GM19239 (cell line): ENCODE results near the gene GPRC5B.

Experiments used
- DNase-seq: peaks from one replicate; pipeline ENCODE4 v3.0.0; 2011; ENCODE audit warnings: low spot score; ENCODE audit not compliant: insufficient read length
- FAIRE-seq: peaks from 2 replicates; lab custom pipeline; 2011; peaks lifted over from hg19 to GRCh38; lab: Jason Lieb, UNC

The GPRC5B gene

DNA sequence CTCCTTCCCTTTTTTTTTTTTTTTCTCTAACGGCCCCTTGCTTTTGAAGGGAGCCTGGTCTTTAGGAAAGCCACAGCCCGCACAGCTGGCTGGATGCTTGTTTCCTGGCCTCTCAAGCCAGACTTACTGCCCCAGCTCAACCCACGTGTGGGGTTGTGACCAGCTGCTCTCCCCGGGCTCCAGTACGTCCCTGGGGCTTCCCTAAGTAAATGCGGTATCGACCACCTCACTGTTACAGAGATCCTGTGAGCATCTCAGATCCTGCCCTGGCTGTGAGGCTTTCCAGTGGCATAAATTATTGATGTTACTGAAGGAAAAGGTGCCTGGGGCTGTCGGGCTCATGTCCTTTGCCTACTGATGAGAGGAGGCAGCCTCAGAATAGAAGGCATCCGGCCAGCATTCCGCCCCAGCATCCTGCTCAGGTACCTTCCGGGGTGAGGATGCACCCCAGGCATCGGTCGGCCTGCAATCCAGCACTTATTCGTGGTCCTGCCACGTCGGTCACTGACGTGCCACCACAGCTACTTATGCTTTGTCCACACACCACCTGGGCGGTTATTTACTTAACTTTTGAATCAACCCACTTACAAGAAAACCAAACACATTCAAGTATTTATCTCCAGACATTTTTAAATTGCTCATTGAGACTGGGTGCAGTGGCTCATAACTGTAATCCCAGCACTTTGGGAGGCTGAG lies 9.6 kb downstream of the GPRC5B start:
- DNase-seq (no peak), FAIRE-seq (no peak)

DNA sequence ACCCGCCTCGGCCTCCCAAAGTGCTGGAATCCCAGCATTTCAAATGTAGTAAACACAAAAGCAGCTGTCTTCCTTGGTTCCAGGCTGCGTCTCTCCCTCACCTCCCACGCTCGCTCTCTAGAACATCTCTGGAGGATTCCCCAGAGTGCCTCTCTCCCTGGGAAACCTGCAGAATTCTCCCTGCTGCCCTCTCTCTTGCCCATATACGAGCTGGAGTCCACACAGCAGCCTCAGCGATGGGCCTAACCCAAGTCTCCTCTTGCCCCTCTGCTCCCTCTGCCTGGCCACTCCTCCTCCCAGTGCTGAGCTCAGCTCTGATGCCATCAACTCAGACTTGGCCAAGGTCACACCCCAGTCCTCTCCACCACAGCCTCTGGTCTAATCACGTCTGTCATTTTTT lies 10.6 kb downstream of the GPRC5B start:
- FAIRE-seq (no peak), DNase-seq (no peak)

DNA sequence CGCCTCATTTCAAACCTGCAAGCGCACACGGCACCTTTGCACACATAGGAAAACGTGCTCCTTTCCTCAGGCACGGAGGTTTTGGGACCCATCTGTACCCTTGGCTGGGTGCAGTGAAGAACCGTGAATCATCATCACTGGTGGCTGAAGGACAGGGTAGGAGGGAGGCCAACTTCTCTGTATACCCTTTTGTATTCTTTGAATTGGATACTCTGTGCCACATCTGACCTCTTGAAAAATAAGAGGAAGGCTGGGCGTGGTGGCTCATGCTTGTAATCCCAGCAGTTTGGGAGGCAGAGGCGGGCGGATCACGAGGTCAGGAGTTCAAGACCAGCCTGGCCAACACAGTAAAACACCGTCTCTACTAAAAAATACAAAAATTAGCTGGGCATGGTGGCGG lies 11.7 kb downstream of the GPRC5B start:
- DNase-seq: no peak
- FAIRE-seq: no peak

DNA sequence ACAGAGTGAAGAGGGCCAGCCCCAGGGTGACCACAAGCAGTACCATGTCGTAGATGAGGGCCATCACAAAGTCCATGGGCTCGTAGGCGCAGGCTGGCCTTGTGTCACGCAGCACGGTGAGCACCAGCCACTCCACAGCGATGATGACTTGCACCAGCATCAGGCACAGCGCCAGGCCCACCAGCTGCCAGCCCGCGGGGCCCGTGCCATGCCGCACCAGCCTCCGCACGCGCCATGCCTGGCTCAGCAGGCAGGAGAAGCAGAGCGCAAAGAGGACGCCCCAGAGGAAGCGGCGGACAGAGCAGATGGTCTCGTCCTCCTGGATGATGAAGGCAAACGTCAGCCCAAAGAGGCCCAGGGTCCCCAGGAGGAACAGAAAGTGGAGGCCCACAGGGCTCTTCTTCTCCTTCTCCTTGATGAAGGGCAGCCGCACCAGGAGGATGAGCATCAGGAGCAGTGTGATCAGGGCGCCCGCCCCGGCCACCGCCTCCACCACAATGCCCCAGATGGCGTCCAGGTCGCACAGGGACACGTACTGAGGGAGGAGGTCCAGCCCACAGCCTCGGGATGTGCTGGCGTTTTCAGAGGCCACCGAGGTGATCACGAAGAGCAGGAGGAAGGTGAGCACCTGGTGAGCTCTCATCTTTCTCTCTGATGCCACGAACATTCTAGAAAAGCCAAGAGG lies 12.3 kb downstream of the GPRC5B start:
- FAIRE-seq (no peak), DNase-seq (no peak)

DNA sequence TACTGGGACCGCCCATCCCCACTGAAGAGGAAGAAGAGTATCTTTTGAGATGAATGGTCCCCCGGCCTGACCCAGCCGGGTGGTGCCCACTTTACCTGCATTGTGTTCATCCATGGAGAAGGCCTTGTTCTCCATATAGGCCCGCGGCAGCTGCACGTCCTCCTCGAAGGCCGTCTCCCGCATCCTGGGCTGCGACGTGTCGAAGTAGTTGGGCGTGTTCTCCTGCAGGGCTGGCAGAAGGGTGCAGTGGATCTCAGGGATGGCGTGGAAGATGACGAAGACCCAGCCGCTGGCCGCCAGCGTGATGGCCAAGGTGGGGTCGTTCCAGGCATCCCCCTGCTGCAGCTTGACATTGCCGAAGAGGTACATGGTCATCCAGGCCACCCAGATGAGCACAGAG lies 12.9 kb downstream of the GPRC5B start:
- no peak for FAIRE-seq

DNA sequence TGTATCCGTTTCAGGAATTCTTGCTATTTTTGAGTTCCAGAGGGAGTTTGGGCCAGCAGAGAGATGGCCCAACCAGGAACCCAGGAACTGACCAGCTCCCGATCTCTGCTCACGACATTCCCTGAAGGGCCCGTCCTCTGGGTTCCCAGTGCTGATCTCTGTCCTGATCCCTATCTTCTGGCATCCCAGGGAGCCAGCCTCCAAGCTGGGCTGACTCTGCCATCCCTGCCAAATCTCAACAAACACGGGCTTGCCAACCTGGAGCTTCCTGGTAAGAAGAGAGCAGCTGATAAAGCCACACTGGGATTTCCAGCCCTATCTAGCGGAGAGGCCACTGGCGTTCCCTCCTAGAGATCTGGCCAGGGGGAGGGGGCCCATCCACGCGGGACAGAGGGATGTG lies 16.2 kb downstream of the GPRC5B start:
- no peak for FAIRE-seq
- no peak for DNase-seq

More for the DNA sequence above, 12.9 kb downstream of the GPRC5B start:
- DNase-seq: no peak

DNA sequence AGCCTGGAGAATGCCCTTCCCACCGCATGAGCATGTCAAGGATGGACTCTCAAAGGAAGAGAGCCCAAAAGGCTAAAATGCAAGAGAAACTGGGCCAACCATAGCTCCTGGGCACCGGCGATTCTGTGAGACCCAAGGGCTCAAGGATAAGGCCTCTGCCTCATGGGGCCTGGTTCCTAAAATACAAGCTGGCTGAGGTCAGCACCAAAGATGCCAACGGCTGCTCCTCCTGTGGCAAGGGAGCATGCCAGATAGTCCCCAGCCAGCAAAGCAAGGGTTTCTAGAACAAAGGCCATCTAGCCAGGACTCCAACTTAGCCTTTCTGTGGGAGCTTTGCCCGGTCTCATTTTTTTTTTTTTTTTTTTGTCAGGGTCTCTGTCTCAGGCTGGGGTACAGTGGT lies 20.1 kb downstream of the GPRC5B start:
- FAIRE-seq: no peak
- DNase-seq: no peak

DNA sequence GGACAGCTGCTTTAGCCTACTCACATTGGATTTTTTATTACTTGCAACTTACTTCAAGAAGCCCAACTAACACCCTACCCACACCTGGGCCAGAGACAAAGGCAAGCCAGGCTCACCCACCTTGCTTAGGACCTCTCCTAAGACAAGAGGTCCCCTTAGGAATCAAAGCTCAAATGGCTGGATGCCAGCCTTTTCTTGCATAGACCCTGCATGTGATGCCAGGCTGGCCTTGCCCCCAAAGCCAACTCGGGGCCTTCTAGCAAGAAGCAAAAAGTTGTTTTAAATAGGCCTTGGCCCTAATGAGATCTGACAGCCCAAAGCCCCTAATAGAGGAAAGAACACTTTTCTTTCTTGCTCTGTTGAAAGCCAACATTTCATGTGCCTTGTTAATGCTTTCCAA lies 20.7 kb downstream of the GPRC5B start:
- DNase-seq (no peak), FAIRE-seq (no peak)

DNA sequence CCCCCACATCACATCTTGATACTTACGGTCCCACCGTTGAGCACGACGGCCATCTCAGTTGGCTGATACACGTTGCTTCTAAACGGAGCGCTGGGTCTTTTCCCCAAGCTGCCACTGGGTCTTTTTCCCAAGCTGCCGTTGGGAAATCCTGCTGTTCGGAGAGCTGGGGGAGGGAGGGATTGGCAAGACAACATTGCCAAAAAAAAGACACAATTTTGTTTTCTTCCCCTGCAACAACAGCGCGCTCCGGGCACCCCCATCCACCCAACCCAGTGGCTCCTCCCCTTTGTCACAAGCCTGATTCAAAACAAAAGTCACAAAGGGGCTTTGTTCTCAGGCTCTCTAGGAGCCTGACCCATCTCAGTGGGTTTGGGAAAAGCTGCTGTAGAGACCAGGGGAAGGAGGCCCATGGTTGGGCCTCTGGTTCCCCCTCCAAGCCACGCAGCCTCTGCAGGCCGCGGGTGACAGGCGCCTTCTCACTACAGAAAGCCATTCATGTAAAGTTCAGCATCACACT lies 22.8 kb downstream of the GPRC5B start:
- no peak for FAIRE-seq
- DNase-seq: no peak

DNA sequence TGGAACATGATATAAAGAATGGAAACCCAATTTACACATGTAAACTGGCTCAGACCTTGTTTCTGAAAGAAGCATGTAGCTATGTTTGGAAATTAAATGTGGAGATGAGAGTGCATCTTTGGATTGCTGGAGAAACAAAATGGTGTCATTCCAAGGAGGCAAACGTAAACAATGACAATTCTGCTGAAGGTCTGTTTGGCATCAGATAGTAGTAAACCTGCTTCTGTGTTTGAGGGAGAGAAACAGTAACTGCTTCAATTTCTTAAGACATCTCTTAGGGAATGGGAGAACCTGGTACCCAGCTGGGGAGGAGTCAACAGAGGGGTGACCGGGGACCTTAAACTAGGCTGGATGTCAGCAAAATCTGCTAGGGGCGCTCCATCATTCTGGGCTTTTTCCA lies 23.5 kb downstream of the GPRC5B start:
- no peak for FAIRE-seq
- DNase-seq: no peak

DNA sequence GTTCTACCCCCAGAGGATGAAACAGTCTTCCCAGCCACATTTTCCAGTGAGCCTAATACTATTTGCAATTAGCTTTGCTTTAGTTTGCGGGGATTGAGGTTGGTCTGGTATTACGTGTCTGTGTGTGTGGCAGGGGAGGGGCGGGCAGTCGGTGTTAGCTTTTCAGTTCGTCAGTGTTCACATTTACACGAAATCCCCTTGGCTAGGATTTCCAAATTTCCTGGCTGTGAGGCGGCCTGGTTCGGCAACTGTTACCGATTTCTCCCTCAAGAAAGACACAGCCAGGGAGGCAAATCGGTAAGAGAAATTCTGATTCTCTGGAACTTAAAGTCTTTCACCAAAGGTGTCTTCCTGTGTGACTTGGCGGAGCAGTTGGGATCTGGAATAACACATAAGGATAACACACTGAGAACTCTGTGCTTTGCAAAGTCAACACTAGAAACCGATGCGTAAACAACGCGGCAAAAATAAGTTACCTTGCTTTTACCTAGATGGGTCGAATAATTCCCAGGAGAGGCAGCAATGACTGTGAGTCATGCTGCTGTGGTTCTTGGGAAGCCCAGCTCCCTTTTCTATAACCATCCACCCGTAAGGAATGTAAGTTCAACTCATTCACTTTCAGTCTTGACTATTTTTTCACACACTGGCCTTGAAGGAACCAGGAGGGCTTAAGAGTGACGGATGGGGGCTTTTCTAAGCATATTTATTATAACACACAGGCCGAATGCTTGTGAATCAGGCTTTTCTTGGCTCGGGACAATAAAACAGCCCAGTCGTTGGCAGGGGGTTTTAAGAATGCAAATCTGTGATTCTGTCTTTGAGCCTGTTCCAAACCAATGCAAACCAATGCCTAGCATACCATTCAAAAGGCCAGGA lies 24.2 kb downstream of the GPRC5B start:
- FAIRE-seq: no peak
- DNase-seq: no peak

DNA sequence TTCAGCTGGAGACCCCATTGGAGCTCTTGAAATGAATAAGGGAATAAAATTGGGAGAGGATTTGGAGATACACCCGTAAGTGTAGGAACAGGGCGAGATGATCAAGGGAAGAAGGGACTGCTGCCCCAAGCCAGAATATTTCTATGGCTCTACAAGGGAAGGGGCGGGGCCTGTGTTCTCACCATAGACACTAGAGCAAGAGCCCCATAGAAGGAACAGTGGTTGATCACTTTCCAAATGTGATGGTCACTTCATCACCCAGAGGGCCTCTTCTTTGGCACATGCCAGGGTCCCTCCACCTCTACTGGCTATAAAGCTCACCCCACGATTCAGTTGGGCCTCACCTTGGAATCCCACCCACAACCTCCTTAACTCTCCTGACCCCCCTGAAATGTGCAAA lies 25.0 kb downstream of the GPRC5B start:
- no peak for DNase-seq
- no peak for FAIRE-seq

DNA sequence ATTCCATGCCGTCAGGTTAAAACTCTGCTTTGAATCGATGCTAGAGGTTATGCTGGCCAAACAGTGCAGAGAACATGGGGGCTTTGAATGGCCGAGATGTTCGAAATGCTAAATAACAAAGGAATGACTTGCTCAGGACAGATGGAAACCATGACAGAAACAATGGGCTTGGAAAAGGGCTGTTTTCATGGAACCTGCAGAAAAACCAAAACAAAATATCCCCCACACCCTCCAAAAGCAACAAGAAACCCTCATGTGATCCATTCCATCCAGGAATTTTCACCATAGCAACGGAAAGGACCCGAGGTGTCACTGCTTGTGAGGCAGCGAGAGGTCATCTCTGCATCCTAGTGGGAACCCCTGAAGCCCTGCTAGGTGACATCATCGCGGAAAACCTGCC lies 25.5 kb downstream of the GPRC5B start:
- FAIRE-seq (no peak), DNase-seq (no peak)

DNA sequence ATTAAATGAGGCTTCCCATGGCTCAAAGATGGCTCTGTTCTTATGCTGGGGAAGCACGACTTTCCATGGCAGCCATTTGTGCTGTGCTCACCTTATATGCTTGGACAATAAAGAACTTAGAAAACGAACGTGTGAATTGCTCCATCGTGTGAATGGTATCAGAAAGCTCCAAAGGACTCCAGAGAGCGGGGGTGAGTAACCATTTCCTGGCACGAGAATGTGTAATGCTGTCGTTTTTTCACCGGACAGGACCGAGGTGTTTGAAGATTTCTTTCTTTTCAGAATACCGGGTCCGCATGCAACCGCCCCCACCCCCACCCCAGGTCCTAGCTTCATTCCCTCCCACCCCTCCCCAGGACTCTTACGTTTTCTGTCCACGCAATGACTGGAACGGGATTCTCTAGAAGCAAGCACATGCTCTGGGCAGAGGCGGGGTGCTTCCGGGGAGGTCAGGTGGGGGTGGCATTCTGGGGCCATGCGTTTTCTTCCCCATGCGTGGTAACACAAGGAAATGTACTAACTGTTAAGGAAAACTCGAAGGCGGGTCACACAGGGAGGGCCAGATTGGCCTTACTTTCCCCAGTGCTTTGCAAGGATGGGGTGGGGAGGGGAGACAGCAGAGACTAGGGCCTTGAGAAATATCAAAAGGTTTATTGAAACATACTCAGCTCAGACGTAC lies 26.2 kb downstream of the GPRC5B start:
- FAIRE-seq (no peak), DNase-seq (no peak)

DNA sequence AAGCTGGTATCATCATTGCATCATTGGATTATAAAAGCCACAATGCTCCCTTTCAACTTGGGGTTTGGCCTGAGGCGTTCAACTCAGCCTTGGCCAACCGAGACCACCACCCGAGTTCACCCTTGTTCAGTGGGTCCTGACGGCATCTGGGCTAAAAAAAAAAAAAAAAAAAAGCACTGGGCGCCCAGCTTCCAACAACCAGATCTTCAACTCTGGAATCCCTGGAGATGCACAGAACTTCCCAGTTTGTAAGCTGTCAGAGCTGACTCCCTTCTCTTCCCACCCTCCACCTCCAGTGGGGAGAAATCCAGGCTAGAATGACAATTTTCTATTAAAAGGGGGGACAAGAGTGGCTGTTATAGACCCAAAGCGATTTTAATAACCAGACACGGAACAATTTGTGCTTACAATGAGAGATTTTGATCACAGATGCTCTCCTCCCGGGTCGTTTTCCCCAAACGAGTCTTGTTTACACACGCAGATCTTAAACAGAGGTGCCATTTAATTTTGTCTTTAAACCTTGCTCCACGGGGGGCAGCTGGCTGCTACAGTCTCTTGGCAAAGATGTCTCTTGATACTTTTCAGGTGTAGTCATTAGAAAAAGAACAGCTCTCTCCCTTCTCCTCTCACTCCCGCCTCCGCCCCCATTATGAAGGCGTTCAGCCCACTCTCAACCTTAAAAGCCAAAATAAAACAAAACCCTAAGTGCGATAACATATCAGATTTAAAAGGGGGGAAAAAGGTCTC lies 26.9 kb downstream of the GPRC5B start:
- no peak for DNase-seq
- FAIRE-seq: no peak

DNA sequence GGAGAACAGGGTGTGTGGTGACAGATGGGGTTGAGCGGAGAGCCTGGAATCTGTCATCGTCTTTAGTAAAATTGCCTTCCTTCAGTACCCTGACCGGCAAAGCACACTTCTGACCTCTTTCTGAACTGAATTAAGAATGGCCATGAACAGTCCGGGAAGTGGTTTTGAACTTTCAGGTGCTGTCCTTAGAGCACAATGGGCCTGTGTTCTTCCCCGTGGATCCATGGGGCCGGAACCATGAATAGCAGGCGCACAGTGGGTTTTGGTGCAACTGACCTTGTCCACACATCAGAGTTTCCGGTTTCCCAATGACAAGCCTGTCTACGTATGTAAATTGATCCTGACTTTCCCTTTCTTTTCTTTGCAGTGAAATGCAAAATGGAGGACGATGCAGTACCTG lies 28.5 kb downstream of the GPRC5B start:
- no peak for FAIRE-seq
- no peak for DNase-seq

DNA sequence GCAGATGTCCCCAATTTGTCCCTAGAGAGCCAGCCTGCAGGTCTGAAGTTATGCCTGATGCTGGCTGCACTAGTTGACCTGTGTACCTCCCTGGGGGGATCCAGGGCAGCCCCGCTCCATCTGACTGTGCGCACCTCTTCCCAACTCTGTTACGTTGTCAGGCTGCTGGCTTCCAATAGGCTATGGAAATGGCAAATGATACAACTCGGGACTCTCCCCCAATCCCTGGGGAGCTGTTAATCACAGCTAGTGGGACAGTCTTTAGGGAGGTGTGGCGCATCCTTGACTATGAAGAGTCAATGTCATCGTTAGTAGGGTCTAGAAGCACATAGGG lies 30.1 kb downstream of the GPRC5B start:
- FAIRE-seq (no peak), DNase-seq (no peak)

DNA sequence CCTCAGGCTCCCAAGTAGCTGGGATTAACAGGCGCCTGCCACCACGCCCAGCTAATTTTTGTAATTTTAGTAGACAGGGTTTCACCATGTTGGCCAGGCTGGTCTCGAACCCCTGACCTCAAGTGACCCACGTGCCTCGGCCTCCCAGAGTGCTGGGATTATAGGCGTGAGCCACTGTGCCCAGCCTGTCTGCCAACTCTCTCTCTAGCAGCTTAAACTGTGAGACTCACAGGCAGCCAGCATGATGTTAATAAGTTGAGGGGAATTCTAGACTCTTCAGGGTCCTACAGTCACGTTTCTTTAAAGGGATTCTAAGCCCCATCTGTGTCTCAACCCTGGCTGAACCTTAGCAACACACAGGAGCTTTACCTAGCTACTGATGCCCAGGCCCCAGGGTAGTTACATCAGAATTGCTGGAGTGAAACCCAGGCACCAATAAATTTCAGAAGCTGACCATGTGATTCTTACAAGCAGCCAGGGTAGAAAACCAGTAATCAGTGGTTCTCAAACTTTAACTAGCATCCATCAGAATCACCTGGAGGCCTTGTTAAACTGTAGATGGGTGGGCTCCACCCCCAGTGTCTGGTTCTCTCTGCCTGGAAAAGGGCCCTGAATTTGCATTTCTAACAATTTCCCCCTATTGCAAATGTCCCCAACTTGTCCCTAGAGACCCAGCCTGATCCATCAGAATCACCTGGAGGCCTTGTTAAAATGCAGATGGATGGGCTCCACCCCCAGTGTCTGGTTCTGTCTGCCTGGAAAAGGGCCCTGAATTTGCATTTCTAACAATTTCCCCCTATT lies 30.7 kb downstream of the GPRC5B start:
- DNase-seq: no peak

DNA sequence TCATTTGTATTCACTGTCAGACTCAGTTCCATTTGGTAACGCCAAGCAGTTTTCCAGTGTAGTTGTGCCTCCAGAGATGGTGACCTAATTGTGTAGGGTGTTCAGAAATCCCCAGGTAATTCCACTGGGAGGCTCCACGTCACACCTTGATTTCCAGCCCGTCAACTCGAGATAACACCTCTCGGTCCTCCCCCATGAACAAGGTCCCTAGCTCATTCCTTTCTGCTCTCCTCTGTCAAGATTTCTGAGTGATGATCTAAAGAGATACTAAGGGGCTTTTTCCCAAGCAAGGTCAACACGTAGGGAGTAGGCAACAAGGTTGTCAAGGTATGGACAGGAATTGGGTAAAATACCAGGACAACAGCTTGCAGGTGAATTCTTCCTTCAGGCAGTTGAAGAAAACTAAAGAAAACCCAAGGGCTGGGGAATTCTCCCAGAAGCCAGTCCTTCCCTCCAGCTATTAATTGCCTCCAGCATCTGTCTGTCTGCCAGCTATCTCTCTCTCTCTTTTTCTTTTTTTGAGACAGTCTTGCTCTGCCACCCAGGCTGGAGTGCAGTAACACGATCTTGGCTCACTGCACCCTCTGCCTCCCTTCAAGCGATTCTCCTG lies 31.4 kb downstream of the GPRC5B start:
- no peak for DNase-seq
- FAIRE-seq: no peak

More for the DNA sequence above, 30.7 kb downstream of the GPRC5B start:
- no peak for FAIRE-seq
